GM12878 (cell line): ENCODE data around the gene MYO3B. TPM values are rescaled to one million over a fixed set of nuclear protein-coding genes. Genes with fewer than 3 reads are reported as not detected.

Experiments
- CBFB ChIP-seq: IDR thresholded peaks from 2 replicates; pipeline ENCODE4 v1.6.1; 2016; ENCODE audit warnings: antibody characterized with exemption, low read depth
- CUX1 ChIP-seq: IDR thresholded peaks from 2 replicates; pipeline ENCODE4 v1.6.1; 2012; ENCODE audit warnings: improper control_type of control experiment, low read depth, low read length; ENCODE audit not compliant: insufficient replicate concordance
- PAX8 ChIP-seq: fragments of 450-650 bp; IDR thresholded peaks from 2 replicates; pipeline ENCODE4 v1.6.1; 2017; ENCODE audit warnings: mild to moderate bottlenecking, moderate library complexity
- POLR2A ChIP-seq: IDR thresholded peaks from 2 replicates; pipeline ENCODE4 v1.6.1; 2011; ENCODE audit warnings: low read depth, mild to moderate bottlenecking, low read length
- SP1 ChIP-seq: IDR thresholded peaks from one replicate; pipeline ENCODE4 v1.6.1; 2011; ENCODE audit warnings: low read depth, low read length
- ZBED1 ChIP-seq: IDR thresholded peaks from 2 replicates; pipeline ENCODE4 v1.6.1; 2016; ENCODE audit warnings: borderline replicate concordance
- polyA plus RNA-seq, 11 experiments: library from polyadenylated mRNA; depleted of rRNA in 4 of 11; unstranded in 6 of 11; stranded (reverse) in 5 of 11; fragments of >200 nt; fragmentation: Nextera tagmentation in 4 of 11; fragmentation: Illumina TruSeq in 1 of 11; extraction: Ambion mirVana in 4 of 11; extraction: Trizol in 1 of 11; gene quantifications; 1 replicate in 1 of 11; 2 replicates in 10 of 11; pipeline versions ENCODE4 v1.2.1 to v1.2.3, GENCODE V29; 2011 to 2016; ENCODE audit warnings: inconsistent platforms in 2 of 11, missing spikeins in 2 of 11, low read depth in 1 of 11
- total RNA-seq, 4 experiments: library from RNA; depleted of rRNA in 3 of 4; stranded (reverse); fragments of >200 nt in 3 of 4; fragmentation: Illumina TruSeq in 1 of 4; extraction: Trizol in 1 of 4; gene quantifications; 2 replicates each; pipeline versions ENCODE4 v1.2.1 to v1.2.3, GENCODE V29; 2013 to 2021
- TF ChIP-seq, protein P1 (sequence below): IDR thresholded peaks from 2 replicates; pipeline ENCODE4 v1.6.1; 2012; ENCODE audit warnings: low read depth, low read length, improper control_type of control experiment
- TF ChIP-seq, protein P2 (sequence below): IDR thresholded peaks from 2 replicates; pipeline ENCODE4 v1.6.1; 2012; ENCODE audit warnings: low read length, inconsistent platforms

The MYO3B gene
- total and polyA plus RNA-seq, 10 of the 15 experiments (the other 5 are each of a cell fraction or from before 2014, with no cell fraction given), result 1.1 to 7.1 (median 2.1) TPM

DNA sequence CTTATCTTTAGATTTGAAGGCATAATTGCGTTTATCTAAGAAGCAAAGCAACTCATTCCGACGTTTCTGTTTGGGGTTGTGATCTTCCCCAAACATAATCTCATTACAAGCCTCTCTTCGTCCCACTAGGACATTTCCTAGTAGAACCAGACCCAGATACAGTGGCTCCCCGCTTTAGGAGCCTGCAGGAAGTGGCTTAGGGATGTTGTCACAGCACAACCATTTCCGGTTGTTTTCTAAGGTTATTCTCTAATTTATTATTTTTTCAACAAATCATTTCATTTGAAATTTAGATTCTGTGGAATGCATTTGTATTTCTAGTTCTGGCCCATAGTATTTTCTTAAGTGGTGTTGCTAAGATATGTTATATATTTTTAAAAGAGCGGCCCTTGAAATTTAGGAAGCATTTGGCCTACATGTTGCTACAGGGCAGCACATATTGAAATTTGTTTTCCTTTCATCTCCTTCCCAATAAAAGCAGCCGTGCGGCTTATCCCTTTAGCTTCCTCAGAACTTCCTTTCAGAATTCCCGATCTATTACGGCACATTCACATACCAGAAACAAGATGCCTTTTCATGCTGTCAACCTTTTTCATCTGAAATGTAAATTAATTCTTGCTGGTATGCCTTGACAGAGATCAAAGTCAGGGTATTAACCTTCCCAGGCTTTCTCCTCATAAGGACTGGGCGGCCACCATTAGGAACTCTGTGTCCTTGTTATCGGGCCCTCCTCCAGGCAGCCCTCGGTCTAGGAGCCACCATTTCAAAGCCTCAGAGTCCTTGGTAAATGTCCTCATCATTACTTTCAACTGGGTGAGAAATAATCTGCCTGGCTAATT is 326.2 kb downstream of the MYO3B start (continued):
- no peak for TF ChIP-seq CUX1
- TF ChIP-seq CBFB, result no peak
- TF ChIP-seq PAX8, result no peak
- TF ChIP-seq, protein P1, sequence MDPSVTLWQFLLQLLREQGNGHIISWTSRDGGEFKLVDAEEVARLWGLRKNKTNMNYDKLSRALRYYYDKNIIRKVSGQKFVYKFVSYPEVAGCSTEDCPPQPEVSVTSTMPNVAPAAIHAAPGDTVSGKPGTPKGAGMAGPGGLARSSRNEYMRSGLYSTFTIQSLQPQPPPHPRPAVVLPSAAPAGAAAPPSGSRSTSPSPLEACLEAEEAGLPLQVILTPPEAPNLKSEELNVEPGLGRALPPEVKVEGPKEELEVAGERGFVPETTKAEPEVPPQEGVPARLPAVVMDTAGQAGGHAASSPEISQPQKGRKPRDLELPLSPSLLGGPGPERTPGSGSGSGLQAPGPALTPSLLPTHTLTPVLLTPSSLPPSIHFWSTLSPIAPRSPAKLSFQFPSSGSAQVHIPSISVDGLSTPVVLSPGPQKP, result no peak
- no peak for TF ChIP-seq ZBED1
- TF ChIP-seq, protein P2, sequence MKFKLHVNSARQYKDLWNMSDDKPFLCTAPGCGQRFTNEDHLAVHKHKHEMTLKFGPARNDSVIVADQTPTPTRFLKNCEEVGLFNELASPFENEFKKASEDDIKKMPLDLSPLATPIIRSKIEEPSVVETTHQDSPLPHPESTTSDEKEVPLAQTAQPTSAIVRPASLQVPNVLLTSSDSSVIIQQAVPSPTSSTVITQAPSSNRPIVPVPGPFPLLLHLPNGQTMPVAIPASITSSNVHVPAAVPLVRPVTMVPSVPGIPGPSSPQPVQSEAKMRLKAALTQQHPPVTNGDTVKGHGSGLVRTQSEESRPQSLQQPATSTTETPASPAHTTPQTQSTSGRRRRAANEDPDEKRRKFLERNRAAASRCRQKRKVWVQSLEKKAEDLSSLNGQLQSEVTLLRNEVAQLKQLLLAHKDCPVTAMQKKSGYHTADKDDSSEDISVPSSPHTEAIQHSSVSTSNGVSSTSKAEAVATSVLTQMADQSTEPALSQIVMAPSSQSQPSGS, result no peak
- TF ChIP-seq POLR2A, result no peak
- TF ChIP-seq SP1, result no peak
- TF ChIP-seq, all 136 proteins: peak for 0
